HCT116 (cell line): ENCODE data around the gene JAK1. TPM values are rescaled to one million over a fixed set of nuclear protein-coding genes. Genes with fewer than 3 reads are reported as not detected.

ENCODE experiments used
- ATAC-seq: fragments of 200-7000 bp; cut with Tn5 transposase; 2 replicates; pipeline ENCODE4 v1.9.1; 2020; ENCODE audit warnings: mild to moderate bottlenecking, moderate library complexity
- BruUV-seq: library from RNA; stranded (reverse); fragments of 400-500 nt; replicated peaks from 2 replicates; lab custom pipeline; 2021; lab: Mats Ljungman, UMichigan
- CTCF ChIA-PET: fragments of 300-600 bp; sonication (Branson Sonifier 250); formaldehyde crosslinking; loops from one replicate; lab custom pipeline; 2021; ENCODE audit warnings: antibody characterized with exemption; lab: Charles Lee
- POLR2A ChIA-PET: fragments of 300-600, 350-600 bp; sonication (Branson Sonifier 250); formaldehyde crosslinking; loops from one replicate; lab custom pipeline; 2021; ENCODE audit warnings: antibody characterized with exemption; lab: Charles Lee
- RAD21 ChIA-PET, 2 experiments: fragments of 300-600 bp; sonication (Branson Sonifier 250); formaldehyde crosslinking; loops; one replicate each; lab custom pipeline; 2023; ENCODE audit warnings: low total read pairs in 2 of 2; ENCODE audit not compliant: uncharacterized antibody in 2 of 2, unreplicated experiment in 2 of 2, low non-redundant PET in 1 of 2; lab: Charles Lee
- DNase-seq: peaks from one replicate; pipeline ENCODE4 v3.0.0-alpha.2; 2010; ENCODE audit warnings: low read depth, low spot score
- H2AFZ ChIP-seq: fragments of 200-600 bp; shearing (Covaris generic), sonication (generic); 2 replicates; pipeline ENCODE4 v1.6.1; 2017; ENCODE audit warnings: low read depth, mixed run types, mixed read lengths, antibody characterized with exemption, low read length; ENCODE audit not compliant: poor library complexity, severe bottlenecking
- H3K27ac ChIP-seq: 2 replicates; pipeline ENCODE4 v1.5.1; 2012; ENCODE audit warnings: low read depth, low read length
- H3K27me3 ChIP-seq: fragments of 200-600 bp; sonication (generic); 2 replicates; pipeline ENCODE4 v1.6.1; 2016; ENCODE audit warnings: mixed run types, low read length, mixed read lengths; ENCODE audit not compliant: insufficient read depth
- H3K36me3 ChIP-seq, 2 experiments: fragments of 200-500 bp in 1 of 2; fragments of 200-600 bp in 1 of 2; sonication (Bioruptor generic) in 1 of 2; sonication (generic) in 1 of 2; 2 replicates each; pipeline versions ENCODE4 v1.5.1 to v1.6.1; 2014 to 2016; ENCODE audit warnings: low read length in 2 of 2, inconsistent platforms in 1 of 2, mixed read lengths in 1 of 2, mixed run types in 1 of 2; ENCODE audit not compliant: insufficient read depth in 2 of 2, control insufficient read depth in 1 of 2
- H3K4me1 ChIP-seq, 2 experiments: fragments of 200-600 bp in 1 of 2; sonication (generic) in 1 of 2; 2 replicates each; pipeline versions ENCODE4 v1.5.1 to v1.6.1; 2012 to 2017; ENCODE audit warnings: low read length in 2 of 2, inconsistent platforms in 1 of 2, mild to moderate bottlenecking in 1 of 2, mixed read lengths in 1 of 2, mixed run types in 1 of 2, moderate library complexity in 1 of 2; ENCODE audit not compliant: insufficient read depth in 2 of 2, control insufficient read depth in 1 of 2
- H3K4me2 ChIP-seq: fragments of 200-600 bp; sonication (generic); 2 replicates; pipeline ENCODE4 v1.6.1; 2017; ENCODE audit warnings: mixed run types, low read length, mixed read lengths
- H3K4me3 ChIP-seq, 2 experiments: fragments of 200-600 bp in 1 of 2; sonication (generic) in 1 of 2; replicated peaks in 1 of 2; 2 replicates each; pipeline ENCODE4 v1.5.1; 2011 to 2016; ENCODE audit warnings: low read length in 2 of 2, control low read depth in 1 of 2, low read depth in 1 of 2, mild to moderate bottlenecking in 1 of 2, mixed read lengths in 1 of 2, mixed run types in 1 of 2
- H3K79me2 ChIP-seq: fragments of 200-600 bp; sonication (generic); 2 replicates; pipeline ENCODE4 v1.6.1; 2017; ENCODE audit warnings: mild to moderate bottlenecking, mixed run types, low read length, moderate library complexity, mixed read lengths; ENCODE audit not compliant: insufficient read depth
- H3K9ac ChIP-seq: fragments of 200-600 bp; sonication (generic); 2 replicates; pipeline ENCODE4 v1.6.1; 2016; ENCODE audit warnings: low read length, mixed read lengths
- H3K9me2 ChIP-seq: fragments of 200-600 bp; sonication (generic), shearing (Covaris generic); 2 replicates; pipeline ENCODE4 v1.6.1; 2017; ENCODE audit warnings: mixed run types, mild to moderate bottlenecking, moderate library complexity; ENCODE audit not compliant: insufficient read depth
- H3K9me3 ChIP-seq, 2 experiments: fragments of 200-500 bp in 1 of 2; fragments of 200-600 bp in 1 of 2; sonication (Bioruptor generic) in 1 of 2; sonication (generic) in 1 of 2; 2 replicates each; pipeline ENCODE4 v1.6.1; 2014 to 2017; ENCODE audit warnings: low read length in 2 of 2, mixed read lengths in 2 of 2, inconsistent platforms in 1 of 2, low read depth in 1 of 2, mild to moderate bottlenecking in 1 of 2, mixed run types in 1 of 2, moderate library complexity in 1 of 2; ENCODE audit not compliant: control insufficient read depth in 1 of 2, insufficient read depth in 1 of 2
- H4K20me1 ChIP-seq: fragments of 200-600 bp; sonication (generic), shearing (Covaris generic); 2 replicates; pipeline ENCODE4 v1.6.1; 2017; ENCODE audit warnings: mixed run types, mild to moderate bottlenecking, moderate library complexity; ENCODE audit not compliant: insufficient read depth
- ATF3 ChIP-seq: IDR thresholded peaks from 2 replicates; pipeline ENCODE4 v1.6.1; 2012
- CBX3 ChIP-seq: IDR thresholded peaks from 2 replicates; pipeline ENCODE4 v1.6.1; 2012; ENCODE audit warnings: low read depth
- CEBPB ChIP-seq: IDR thresholded peaks from 2 replicates; pipeline ENCODE4 v1.6.1; 2012; ENCODE audit warnings: low read depth
- CTCF ChIP-seq, 3 experiments: fragments of 200-600 bp in 1 of 3; sonication (generic) in 1 of 3; IDR thresholded peaks in 2 of 3; conservative IDR thresholded peaks in 1 of 3; 2 replicates each; pipeline ENCODE4 v1.5.1; 2012 to 2017; ENCODE audit warnings: low read depth in 2 of 3, low read length in 2 of 3, antibody characterized with exemption in 1 of 3, borderline replicate concordance in 1 of 3, control low read depth in 1 of 3, mild to moderate bottlenecking in 1 of 3, mixed read lengths in 1 of 3, mixed run types in 1 of 3, moderate library complexity in 1 of 3; ENCODE audit not compliant: insufficient read depth in 1 of 3
- EGR1 ChIP-seq: IDR thresholded peaks from 2 replicates; pipeline ENCODE4 v1.6.1; 2012; ENCODE audit warnings: low read depth
- ELF1 ChIP-seq: IDR thresholded peaks from 2 replicates; pipeline ENCODE4 v1.6.1; 2012; ENCODE audit warnings: low read depth, borderline replicate concordance
- MAX ChIP-seq: IDR thresholded peaks from 2 replicates; pipeline ENCODE4 v1.6.1; 2012
- POLR2A ChIP-seq: IDR thresholded peaks from 2 replicates; pipeline ENCODE4 v1.7.0; 2011; ENCODE audit warnings: borderline replicate concordance; ENCODE audit not compliant: insufficient read depth, insufficient read length; ENCODE audit errors: extremely low read depth
- POLR2AphosphoS5 ChIP-seq: IDR thresholded peaks from 2 replicates; pipeline ENCODE4 v1.6.1; 2011; ENCODE audit warnings: mild to moderate bottlenecking, low read depth, low read length, moderate library complexity
- RAD21 ChIP-seq: IDR thresholded peaks from 2 replicates; pipeline ENCODE4 v1.6.1; 2012; ENCODE audit warnings: low read depth, mild to moderate bottlenecking
- REST ChIP-seq: IDR thresholded peaks from 2 replicates; pipeline ENCODE4 v1.6.1; 2012; ENCODE audit warnings: low read depth
- SIN3A ChIP-seq: IDR thresholded peaks from 2 replicates; pipeline ENCODE4 v1.6.1; 2012; ENCODE audit warnings: low read depth
- SP1 ChIP-seq: IDR thresholded peaks from 2 replicates; pipeline ENCODE4 v1.6.1; 2012; ENCODE audit warnings: low read depth
- TCF7L2 ChIP-seq: IDR thresholded peaks from 2 replicates; pipeline ENCODE4 v1.7.0; 2011; ENCODE audit warnings: borderline replicate concordance, inconsistent platforms; ENCODE audit not compliant: insufficient read depth, insufficient read length; ENCODE audit errors: extremely low read depth
- YY1 ChIP-seq: IDR thresholded peaks from 2 replicates; pipeline ENCODE4 v1.6.1; 2011; ENCODE audit warnings: low read length, low read depth, moderate library complexity, mild to moderate bottlenecking; ENCODE audit not compliant: insufficient replicate concordance; ENCODE audit errors: extremely low read depth
- ZFX ChIP-seq: fragments of 450-650 bp; IDR thresholded peaks from 2 replicates; pipeline ENCODE4 v1.6.1; 2017
- intact Hi-C: fragments of 100-400 bp; cut with micrococcal nuclease; formaldehyde crosslinking; loops from 2 replicates; pipeline ENCODE4 v1.10.0; 2022
- total RNA-seq: library from RNA; stranded (reverse); gene quantifications from one replicate; pipeline ENCODE4 v1.2.1, GENCODE V29; 2021; ENCODE audit not compliant: unreplicated experiment

Gene JAK1
- total RNA-seq, 1 experiment from 2014 or later, result 53.2 TPM

GRCh38 chr1:64942118-64942517 is 24.2 kb downstream of the JAK1 start:
- no peak for DNase-seq
- H3K27me3 ChIP-seq, result no peaks in the 10 kb centered on the region
- H3K4me2 ChIP-seq, result no peak overlapping the region
- ChIA-PET CTCF (no interaction called here), RAD21 (no interaction called here)
- H3K4me3 ChIP-seq, result no peak overlapping the region
- no peak for ATAC-seq
- H3K9ac ChIP-seq, result no peak overlapping the region
- no peak overlapping the region for H2AFZ ChIP-seq
- no peak overlapping the region for H3K27ac ChIP-seq
- intact Hi-C loops, result no loop called here
- no peaks in the 10 kb centered on the region for H3K9me2 ChIP-seq
- no peak for TF ChIP-seq CEBPB
- no peak for TF ChIP-seq YY1
- TF ChIP-seq EGR1, result no peak
- no peak for TF ChIP-seq ATF3
- TF ChIP-seq POLR2AphosphoS5, result no peak
- no peak for TF ChIP-seq RAD21
- no peak for TF ChIP-seq ELF1
- TF ChIP-seq ZFX, result no peak
- no peak for TF ChIP-seq POLR2A
- TF ChIP-seq SP1, result no peak
- no peak for TF ChIP-seq CTCF (IDR thresholded peaks at IDR 0.05 in 2 of 3, conservative IDR thresholded peaks at IDR 0.05 in 1 of 3; ENCODE audit: borderline replicate concordance in 1 of 3, insufficient read depth in 1 of 3, low read depth in 2 of 3, low read length in 2 of 3)
- TF ChIP-seq TCF7L2, result no peak
- TF ChIP-seq MAX, result no peak
- TF ChIP-seq SIN3A, result no peak
- TF ChIP-seq REST, result no peak
- no peak for TF ChIP-seq CBX3
- TF ChIP-seq, all 23 proteins: peak for 0
- H3K36me3 ChIP-seq, result no peaks in the 10 kb centered on the region
- BruUV-seq, result no TSS peak
- no peaks in the 10 kb centered on the region for H4K20me1 ChIP-seq
- POLR2A ChIA-PET, result no interaction called here
- H3K4me1 ChIP-seq, result 0 out of 4 replicates have a peak, but pooled peaks cover 0 to 2% of the 10 kb centered on the region in 2 experiments
- no peaks in the 10 kb centered on the region for H3K9me3 ChIP-seq
- H3K79me2 ChIP-seq, result peaks cover 39% of the 10 kb centered on the region
